MCF 10A (cell line): ENCODE data around the gene MB. TPM values are rescaled to one million over a fixed set of nuclear protein-coding genes. Genes with fewer than 3 reads are reported as not detected.

Experiments used
- BruUV-seq: library from RNA; stranded (reverse); fragments of 400-500 nt; replicated peaks from 2 replicates; lab custom pipeline; 2021; lab: Mats Ljungman, UMichigan
- CTCF ChIA-PET: fragments of 300-600 bp; sonication (Branson Sonifier 250); formaldehyde crosslinking; extraction: SDS; loops from one replicate; lab custom pipeline; 2021; ENCODE audit warnings: antibody characterized with exemption, inconsistent platforms; lab: Yijun Ruan, JAX
- POLR2A ChIA-PET: fragments of 300-600, 350-650 bp; sonication (Branson Sonifier 250); formaldehyde crosslinking; extraction: SDS; loops from one replicate; lab custom pipeline; 2020; ENCODE audit warnings: antibody characterized with exemption, inconsistent platforms; lab: Yijun Ruan, JAX
- DNase-seq: peaks from one replicate; pipeline ENCODE4 v3.0.0-alpha.2; 2018; ENCODE audit not compliant: unreplicated experiment
- H3K27ac Mint-ChIP-seq: one replicate; pipeline ENCODE4 v1.8.0; 2022; ENCODE audit warnings: mild to moderate bottlenecking, low read depth, mixed read lengths; ENCODE audit not compliant: unreplicated experiment
- H3K27me3 Mint-ChIP-seq: one replicate; pipeline ENCODE4 v1.8.0; 2022; ENCODE audit warnings: mixed read lengths; ENCODE audit not compliant: insufficient read depth, unreplicated experiment
- H3K36me3 Mint-ChIP-seq: one replicate; pipeline ENCODE4 v1.8.0; 2022; ENCODE audit warnings: mild to moderate bottlenecking, moderate library complexity, mixed read lengths; ENCODE audit not compliant: insufficient read depth, unreplicated experiment
- H3K4me1 Mint-ChIP-seq: one replicate; pipeline ENCODE4 v1.8.0; 2022; ENCODE audit warnings: mixed read lengths; ENCODE audit not compliant: insufficient read depth, unreplicated experiment
- H3K4me3 Mint-ChIP-seq: one replicate; pipeline ENCODE4 v1.8.0; 2022; ENCODE audit warnings: mild to moderate bottlenecking, moderate library complexity, mixed read lengths; ENCODE audit not compliant: unreplicated experiment
- H3K9me3 Mint-ChIP-seq: one replicate; pipeline ENCODE4 v1.8.0; 2022; ENCODE audit warnings: mixed read lengths; ENCODE audit not compliant: unreplicated experiment
- CTCF ChIP-seq: fragments of 200-600 bp; IDR thresholded peaks from one replicate; pipeline ENCODE4 v1.8.0; 2022; ENCODE audit warnings: antibody characterized with exemption, mild to moderate bottlenecking; ENCODE audit not compliant: unreplicated experiment
- intact Hi-C: fragments of 100-400 bp; cut with micrococcal nuclease; formaldehyde crosslinking; loops from 2 replicates; pipeline ENCODE4 v1.14.1; 2022
- total RNA-seq: library from RNA; stranded (reverse); gene quantifications from 2 replicates; pipeline ENCODE4 v1.2.3, GENCODE V29; 2022

Gene MB
- total RNA-seq, 1 experiment from 2014 or later = not detected

DNA sequence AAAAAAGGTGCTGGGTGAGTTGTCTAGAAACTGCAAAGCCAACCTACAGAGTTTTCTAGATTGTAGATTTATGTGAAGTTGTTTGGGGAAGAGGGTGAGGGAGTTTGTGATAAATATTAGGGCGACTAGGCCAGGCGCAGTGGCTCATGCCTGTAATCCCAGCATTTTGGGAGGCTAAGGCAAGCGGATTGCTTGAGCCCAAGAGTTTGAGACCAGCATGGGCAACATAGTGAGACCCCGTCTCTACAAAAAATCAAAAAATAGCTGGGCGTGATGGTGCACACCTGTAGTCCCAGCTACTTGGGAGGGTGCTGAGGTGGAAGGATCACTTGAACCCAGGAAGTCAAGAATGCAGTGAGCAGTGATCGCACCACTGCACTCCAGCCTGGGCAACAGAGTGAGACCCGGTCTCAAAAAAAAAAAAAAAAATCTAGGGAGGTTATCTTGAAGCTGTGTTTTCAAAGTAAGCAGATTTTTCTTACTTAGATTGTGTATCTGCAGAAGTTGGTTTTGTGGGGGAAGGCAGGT lies 32.0 kb upstream of the MB start:
- no peak for TF ChIP-seq CTCF
- BruUV-seq = no TSS peak
- Mint-ChIP-seq H3K27me3 (no peaks in the 10 kb centered on the region), H3K9me3 (no peaks in the 10 kb centered on the region), H3K4me3 (peak overlapping the region; percentile 94), H3K27ac (peak overlapping the region; percentile 98), H3K36me3 (peaks cover 7% of the 10 kb centered on the region), H3K4me1 (peaks cover 9% of the 10 kb centered on the region)
- ChIA-PET CTCF (interaction anchor here (0.6 to 2.1 kb wide), 5 partner anchors 15 to 189 kb away, joined by 3 to 19 read pairs (median 8); no protein-coding TSS in a partner anchor), POLR2A (interaction anchor here (0.5 to 2.5 kb wide), 16 partner anchors 9 to 416 kb away, joined by 3 to 7 read pairs (median 4); partner anchors contain the start of gene TOM1)
- DNase-seq = no peak
- intact Hi-C loops = no loop called here

GRCh38 chr22:35648066-35649025 lies 31.2 kb upstream of the MB start, which contains the start of gene APOL6:
APOL6 (plus strand) TSS chr22:35648446; CDS start chr22:35656426, 7,980 bp downstream.
- TSS peak; percentile 89 for BruUV-seq
- peak within 1 kb of the TSS; percentile 94 for H3K4me3 Mint-ChIP-seq
- ChIA-PET POLR2A (interaction anchor here (0.6 to 2.5 kb wide), 21 partner anchors 8 to 600 kb away, joined by 3 to 7 read pairs (median 4); partner anchors contain the start of gene TOM1), CTCF (interaction anchor here (0.6 to 2.1 kb wide), 9 partner anchors 14 to 219 kb away, joined by 3 to 19 read pairs (median 3); no protein-coding TSS in a partner anchor)
- peaks cover 7% of the 10 kb centered on the region for H3K36me3 Mint-ChIP-seq
- no peak for TF ChIP-seq CTCF
- H3K4me1 Mint-ChIP-seq = peaks cover 14% of the 10 kb centered on the region
- DNase-seq = peak; percentile 82
- H3K9me3 Mint-ChIP-seq = no peaks in the 10 kb centered on the region
- intact Hi-C loops = no loop called here
- H3K27me3 Mint-ChIP-seq = no peaks in the 10 kb centered on the region
- peak within 1 kb of the TSS; percentile 98 for H3K27ac Mint-ChIP-seq

DNA sequence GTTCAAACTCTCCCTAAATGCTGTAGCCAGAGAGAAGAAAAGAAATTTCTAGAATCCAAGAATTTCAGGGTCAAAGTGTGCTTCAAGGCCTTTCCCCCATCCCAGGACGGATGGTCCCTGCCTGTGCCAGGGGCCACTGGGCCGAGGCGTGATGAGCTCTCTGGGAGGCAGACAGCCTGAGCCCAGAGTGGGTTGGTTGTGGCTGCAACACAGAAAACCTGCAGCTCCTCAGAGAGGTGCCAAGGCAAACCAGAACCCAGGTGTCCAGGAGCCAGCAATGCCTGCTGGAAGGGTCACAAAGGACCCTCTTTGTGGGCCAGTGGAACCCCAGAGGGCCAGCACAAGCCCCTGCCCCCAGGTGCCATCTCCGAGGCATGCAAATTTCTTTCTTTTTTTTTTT lies 28.5 kb upstream of the MB start:
- no peak for DNase-seq
- POLR2A ChIA-PET = no interaction called here
- BruUV-seq = no TSS peak
- CTCF ChIA-PET = interaction anchor here (1.2 kb wide), 1 partner anchor 13 kb away, joined by 3 read pairs; no protein-coding TSS in a partner anchor
- H3K27ac Mint-ChIP-seq = no peak overlapping the region
- H3K27me3 Mint-ChIP-seq = no peaks in the 10 kb centered on the region
- peaks cover 14% of the 10 kb centered on the region for H3K4me1 Mint-ChIP-seq
- intact Hi-C loops = no loop called here
- H3K36me3 Mint-ChIP-seq = peaks cover 2% of the 10 kb centered on the region
- TF ChIP-seq CTCF = no peak
- H3K4me3 Mint-ChIP-seq = no peak overlapping the region
- H3K9me3 Mint-ChIP-seq = no peaks in the 10 kb centered on the region

DNA sequence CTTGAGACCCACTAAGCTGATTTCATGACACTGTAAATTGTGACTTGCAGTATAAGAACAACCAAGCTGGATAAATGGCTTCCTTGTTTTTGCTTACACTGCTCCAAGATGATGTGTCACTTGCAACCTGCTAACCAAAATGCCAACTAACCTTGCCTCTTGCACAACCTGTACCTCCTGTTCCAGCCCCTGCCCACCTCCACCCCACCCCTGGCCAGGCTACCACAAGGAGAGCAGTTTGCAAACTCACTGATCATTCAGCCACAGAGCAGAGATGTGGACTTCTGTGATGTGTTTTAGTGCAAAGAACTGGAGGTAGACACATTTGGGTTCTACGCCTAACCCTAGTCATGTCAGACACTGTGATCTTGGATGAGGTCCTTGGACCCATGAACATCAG lies 26.9 kb upstream of the MB start:
- no peaks in the 10 kb centered on the region for H3K27me3 Mint-ChIP-seq
- H3K27ac Mint-ChIP-seq = no peak overlapping the region
- no peak overlapping the region for H3K4me3 Mint-ChIP-seq
- TF ChIP-seq CTCF = no peak
- no peaks in the 10 kb centered on the region for H3K36me3 Mint-ChIP-seq
- ChIA-PET POLR2A (no interaction called here), CTCF (interaction anchor here (0.6 to 1.6 kb wide), 4 partner anchors 13 to 890 kb away, joined by 3 to 6 read pairs (median 4); no protein-coding TSS in a partner anchor)
- intact Hi-C loops = no loop called here
- peaks cover 12% of the 10 kb centered on the region for H3K4me1 Mint-ChIP-seq
- BruUV-seq = no TSS peak
- peak; percentile 41 for DNase-seq
- H3K9me3 Mint-ChIP-seq = no peaks in the 10 kb centered on the region
